ENCODE results near the gene HACD2.

HACD2 gene

DNA sequence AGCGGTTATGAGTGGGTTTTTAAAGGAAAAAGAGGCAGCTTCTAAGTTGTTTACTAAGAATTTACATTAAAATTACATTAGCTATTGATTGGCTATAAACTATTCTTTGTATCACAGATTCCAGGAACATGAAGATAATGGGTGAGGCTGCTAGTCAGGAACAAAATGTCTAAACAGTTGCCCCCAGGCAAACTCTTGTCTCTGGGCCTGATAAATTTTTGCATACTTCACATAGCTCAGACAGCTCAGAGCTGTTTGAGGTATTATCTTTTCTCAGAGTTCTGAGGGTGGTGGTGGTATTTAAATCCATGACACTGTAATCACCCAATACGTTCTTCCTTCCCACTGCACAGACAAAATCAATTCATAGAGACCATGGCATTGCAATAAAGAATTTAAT, 2.1 kb upstream of the HACD2 start:
- TF ChIP-seq, protein P1, sequence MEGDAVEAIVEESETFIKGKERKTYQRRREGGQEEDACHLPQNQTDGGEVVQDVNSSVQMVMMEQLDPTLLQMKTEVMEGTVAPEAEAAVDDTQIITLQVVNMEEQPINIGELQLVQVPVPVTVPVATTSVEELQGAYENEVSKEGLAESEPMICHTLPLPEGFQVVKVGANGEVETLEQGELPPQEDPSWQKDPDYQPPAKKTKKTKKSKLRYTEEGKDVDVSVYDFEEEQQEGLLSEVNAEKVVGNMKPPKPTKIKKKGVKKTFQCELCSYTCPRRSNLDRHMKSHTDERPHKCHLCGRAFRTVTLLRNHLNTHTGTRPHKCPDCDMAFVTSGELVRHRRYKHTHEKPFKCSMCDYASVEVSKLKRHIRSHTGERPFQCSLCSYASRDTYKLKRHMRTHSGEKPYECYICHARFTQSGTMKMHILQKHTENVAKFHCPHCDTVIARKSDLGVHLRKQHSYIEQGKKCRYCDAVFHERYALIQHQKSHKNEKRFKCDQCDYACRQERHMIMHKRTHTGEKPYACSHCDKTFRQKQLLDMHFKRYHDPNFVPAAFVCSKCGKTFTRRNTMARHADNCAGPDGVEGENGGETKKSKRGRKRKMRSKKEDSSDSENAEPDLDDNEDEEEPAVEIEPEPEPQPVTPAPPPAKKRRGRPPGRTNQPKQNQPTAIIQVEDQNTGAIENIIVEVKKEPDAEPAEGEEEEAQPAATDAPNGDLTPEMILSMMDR (conservative IDR thresholded peaks at IDR 0.05; ENCODE audit: low read length): no peak
- H3K4me3 ChIP-seq (ENCODE audit: low read length): no peak overlapping the region
- peak; percentile 49 for DNase-seq (ENCODE audit: low read depth)

DNA sequence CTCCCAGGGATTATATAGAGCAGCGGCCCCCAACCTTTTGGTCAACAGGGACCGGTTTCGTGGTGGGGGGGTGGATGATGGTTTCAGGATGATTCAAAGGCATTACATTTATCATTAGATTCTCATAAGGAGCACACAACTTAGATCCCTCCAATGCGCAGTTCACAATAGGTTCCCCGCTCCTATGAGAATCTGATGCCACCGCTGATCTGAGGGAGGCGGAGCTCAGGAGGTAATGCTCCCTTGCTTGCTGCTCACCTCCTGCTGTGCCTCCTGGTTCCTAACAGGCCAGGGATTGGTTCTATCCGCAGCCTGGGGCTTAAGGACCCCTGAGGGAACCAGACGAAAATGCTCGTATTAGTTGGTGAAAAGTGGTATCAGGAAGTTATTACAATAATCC, 1.3 kb upstream of the HACD2 start:
- H3K4me3 ChIP-seq (ENCODE audit: low read length): peak overlapping the region; percentile 74
- peak; percentile 31 for DNase-seq (ENCODE audit: low read depth)
- TF ChIP-seq, protein P1 (conservative IDR thresholded peaks at IDR 0.05; ENCODE audit: low read length): no peak

DNA sequence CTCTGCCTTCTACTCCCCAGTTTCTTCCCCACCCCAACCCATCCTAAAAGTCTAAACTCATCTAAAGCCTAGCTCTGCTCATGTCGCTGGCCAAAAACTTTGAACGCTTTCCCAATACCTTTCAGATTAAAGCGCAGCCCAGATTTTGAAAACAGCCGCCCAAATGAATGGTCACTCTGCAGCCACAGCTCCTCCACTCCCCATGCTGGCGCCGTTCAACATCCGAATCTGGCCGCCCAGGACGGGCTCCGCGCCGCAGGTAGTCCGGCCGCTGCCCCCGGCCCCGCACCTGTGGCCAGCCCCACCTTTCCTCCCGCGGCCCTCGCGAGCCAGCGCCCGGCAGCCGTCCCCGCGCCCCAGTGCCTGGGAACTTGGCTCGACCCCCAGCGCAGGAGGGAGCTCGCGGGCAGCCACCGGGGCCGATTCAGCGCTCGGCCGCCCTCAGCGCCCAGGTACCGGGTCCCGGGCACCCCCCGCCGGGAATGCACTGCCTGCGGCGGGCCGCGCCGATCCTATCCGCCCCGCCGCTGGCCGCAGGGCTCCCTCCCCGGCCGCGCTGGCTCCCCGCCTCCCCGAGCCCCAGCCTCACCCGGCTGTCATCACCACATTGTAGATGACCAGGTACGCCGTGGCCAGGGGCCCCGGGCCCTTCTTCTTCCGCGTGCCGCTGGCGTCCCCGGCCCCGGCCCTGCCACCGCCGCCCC, 417 bp downstream of the HACD2 start:
- DNase-seq (ENCODE audit: low read depth): no peak
- TF ChIP-seq, protein P1 (conservative IDR thresholded peaks at IDR 0.05; ENCODE audit: low read length): 0 out of 2 replicates have a peak, but pooled peaks have one; percentile 4
- H3K4me3 ChIP-seq (ENCODE audit: low read length): peak overlapping the region; percentile 66

DNA sequence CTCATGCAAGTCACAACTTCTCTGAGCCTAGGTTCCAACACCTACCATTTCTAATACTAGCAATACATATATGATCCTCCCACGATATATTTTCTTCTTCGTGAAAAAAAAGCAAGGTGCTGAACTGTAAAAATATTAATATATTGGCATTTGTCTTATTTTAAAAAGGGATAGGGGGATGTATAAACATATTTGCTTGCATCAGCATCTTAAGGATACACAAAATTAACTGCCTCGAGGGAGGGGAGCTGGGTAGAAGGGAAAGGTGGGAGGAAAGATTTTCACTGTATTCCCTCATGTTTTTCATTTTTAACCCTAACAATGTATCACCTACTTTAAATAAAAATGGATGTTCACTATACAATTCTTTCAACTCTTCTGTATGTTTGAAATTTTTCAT, 1.3 kb downstream of the HACD2 start:
- DNase-seq (ENCODE audit: low read depth): no peak
- TF ChIP-seq, protein P1 (conservative IDR thresholded peaks at IDR 0.05; ENCODE audit: low read length): no peak
- H3K4me3 ChIP-seq (ENCODE audit: low read length): peak overlapping the region; percentile 66

DNA sequence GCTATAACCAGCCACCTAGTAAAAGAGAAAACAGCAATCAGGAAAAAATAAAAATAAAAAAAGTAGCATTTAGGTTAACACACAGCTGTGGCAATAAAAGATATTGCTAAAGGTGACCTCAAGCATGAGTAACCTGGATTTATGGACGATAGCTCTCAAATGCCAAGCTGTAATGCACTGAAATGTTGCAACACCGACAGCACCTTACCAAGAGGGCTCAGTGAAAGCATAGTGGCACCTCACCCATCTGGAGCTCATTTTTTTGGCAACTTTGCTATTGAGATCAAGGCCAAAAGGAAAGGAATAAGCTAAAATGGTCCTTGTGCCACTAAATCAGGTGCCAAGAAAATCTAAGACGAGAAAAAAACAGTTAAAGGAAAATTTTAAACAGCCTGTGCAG, 2.5 kb downstream of the HACD2 start:
- H3K4me3 ChIP-seq (ENCODE audit: low read length): no peak overlapping the region
- TF ChIP-seq, protein P1 (conservative IDR thresholded peaks at IDR 0.05; ENCODE audit: low read length): no peak
- peak; percentile 27 for DNase-seq (ENCODE audit: low read depth)

DNA sequence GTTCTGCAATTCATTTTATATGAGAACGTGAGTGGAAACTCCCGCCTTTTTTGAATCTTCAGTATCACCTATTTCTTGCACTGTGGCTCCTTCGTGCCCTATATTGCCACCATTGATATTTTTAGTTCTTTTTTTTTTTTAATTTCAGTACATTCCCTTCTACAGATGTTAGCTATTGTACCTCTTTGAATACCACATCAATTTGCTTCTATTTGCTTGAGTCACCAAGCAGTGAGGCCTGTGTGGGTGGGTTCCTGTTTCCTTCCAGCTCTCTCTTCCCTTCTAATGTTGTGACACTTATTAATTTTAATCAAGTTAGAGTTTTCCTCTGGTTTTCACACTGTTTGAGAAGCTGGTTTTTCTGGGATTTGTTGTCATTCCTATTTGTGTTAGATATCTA, 8.7 kb downstream of the HACD2 start:
- TF ChIP-seq, protein P1 (conservative IDR thresholded peaks at IDR 0.05; ENCODE audit: low read length): no peak
- DNase-seq (ENCODE audit: low read depth): peak; percentile 42
- no peak overlapping the region for H3K4me3 ChIP-seq (ENCODE audit: low read length)

DNA sequence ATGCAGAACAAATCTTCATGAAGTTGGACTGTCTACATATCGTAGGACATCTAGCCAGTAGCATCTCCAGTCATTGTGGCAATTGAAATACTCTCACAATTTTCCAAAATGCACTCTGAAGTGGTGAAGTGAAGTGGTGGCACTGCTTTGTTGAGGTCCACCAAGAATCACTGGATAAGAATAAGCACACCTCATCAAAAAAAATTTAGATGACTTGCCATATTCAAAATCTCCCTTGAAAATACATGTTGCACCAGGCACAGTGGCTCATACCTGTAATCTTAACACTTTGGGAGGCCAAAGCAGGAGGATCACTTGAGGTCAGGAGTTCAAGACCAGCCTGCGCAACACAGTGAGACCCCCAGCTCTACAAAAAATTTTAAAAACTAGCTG, 12.9 kb downstream of the HACD2 start:
- TF ChIP-seq, protein P1 (conservative IDR thresholded peaks at IDR 0.05; ENCODE audit: low read length): no peak
- no peak for DNase-seq (ENCODE audit: low read depth)
- H3K4me3 ChIP-seq (ENCODE audit: low read length): no peak overlapping the region
